A673 (cell line): ENCODE data around the gene FAM124B.

Experiments used
- EZH2 ChIP-seq: fragments of 200-600 bp; sonication (generic); IDR thresholded peaks from 2 replicates; pipeline ENCODE4 v1.6.1; 2017; ENCODE audit warnings: borderline replicate concordance, low read depth, mild to moderate bottlenecking, mixed read lengths, antibody characterized with exemption, low read length; ENCODE audit not compliant: poor library complexity, severe bottlenecking
- TF ChIP-seq, protein P1 (sequence below): fragments of 300-800, 200-600 bp; sonication (generic); conservative IDR thresholded peaks from 2 replicates; pipeline ENCODE4 v1.5.1; 2017; ENCODE audit warnings: low read depth, mild to moderate bottlenecking, antibody characterized with exemption, low read length, moderate library complexity, mixed read lengths

DNA sequence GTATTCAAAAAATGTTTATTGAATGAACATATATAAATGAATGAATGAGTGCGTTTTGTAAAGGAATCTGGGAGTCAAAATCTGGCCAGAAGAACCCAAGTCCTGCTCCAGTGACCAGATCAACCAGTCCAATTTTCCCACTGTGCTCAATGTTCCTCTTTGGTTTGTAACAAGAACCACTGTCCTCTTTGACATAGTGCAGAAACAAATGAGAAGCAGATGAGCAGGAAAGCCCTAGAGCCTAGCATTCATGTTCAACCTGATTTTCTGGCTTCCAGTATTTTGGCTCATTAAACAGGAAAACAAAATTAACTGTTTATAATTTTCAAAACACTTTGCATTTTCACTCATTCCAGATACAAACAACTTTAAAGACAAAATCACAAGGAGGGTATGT is 23.2 kb downstream of the FAM124B start:
- TF ChIP-seq EZH2: no peak
- TF ChIP-seq, protein P1, sequence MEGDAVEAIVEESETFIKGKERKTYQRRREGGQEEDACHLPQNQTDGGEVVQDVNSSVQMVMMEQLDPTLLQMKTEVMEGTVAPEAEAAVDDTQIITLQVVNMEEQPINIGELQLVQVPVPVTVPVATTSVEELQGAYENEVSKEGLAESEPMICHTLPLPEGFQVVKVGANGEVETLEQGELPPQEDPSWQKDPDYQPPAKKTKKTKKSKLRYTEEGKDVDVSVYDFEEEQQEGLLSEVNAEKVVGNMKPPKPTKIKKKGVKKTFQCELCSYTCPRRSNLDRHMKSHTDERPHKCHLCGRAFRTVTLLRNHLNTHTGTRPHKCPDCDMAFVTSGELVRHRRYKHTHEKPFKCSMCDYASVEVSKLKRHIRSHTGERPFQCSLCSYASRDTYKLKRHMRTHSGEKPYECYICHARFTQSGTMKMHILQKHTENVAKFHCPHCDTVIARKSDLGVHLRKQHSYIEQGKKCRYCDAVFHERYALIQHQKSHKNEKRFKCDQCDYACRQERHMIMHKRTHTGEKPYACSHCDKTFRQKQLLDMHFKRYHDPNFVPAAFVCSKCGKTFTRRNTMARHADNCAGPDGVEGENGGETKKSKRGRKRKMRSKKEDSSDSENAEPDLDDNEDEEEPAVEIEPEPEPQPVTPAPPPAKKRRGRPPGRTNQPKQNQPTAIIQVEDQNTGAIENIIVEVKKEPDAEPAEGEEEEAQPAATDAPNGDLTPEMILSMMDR: no peak
